Keratinocyte (primary cell): ENCODE data around the gene B4GALNT3. TPM values are rescaled to one million over a fixed set of nuclear protein-coding genes. Genes with fewer than 3 reads are reported as not detected.

Source experiments
- DNase-seq: peaks from one replicate; pipeline ENCODE4 v3.0.0-alpha.2; 2011; ENCODE audit warnings: low read depth, missing footprints, low spot score
- FAIRE-seq: peaks from 2 replicates; lab custom pipeline; 2011; peaks lifted over from hg19 to GRCh38; lab: Jason Lieb, UNC
- H2AFZ ChIP-seq: 2 replicates; pipeline ENCODE4 v1.6.0; 2012; ENCODE audit warnings: low read length, control low read depth, inconsistent platforms; ENCODE audit not compliant: control insufficient read depth
- H3K27ac ChIP-seq: 2 replicates; pipeline ENCODE4 v1.5.1; 2011; ENCODE audit warnings: low read length; ENCODE audit not compliant: control insufficient read depth, insufficient read depth
- H3K27me3 ChIP-seq: 3 replicates; pipeline ENCODE4 v1.6.0; 2011; ENCODE audit warnings: low read length; ENCODE audit not compliant: control insufficient read depth, insufficient read depth; ENCODE audit errors: extremely low read depth
- H3K36me3 ChIP-seq, 2 experiments: 2 replicates in 1 of 2; 3 replicates in 1 of 2; pipeline ENCODE4 v1.5.1; 2011; ENCODE audit warnings: low read length in 2 of 2, mild to moderate bottlenecking in 1 of 2; ENCODE audit not compliant: control insufficient read depth in 2 of 2, insufficient read depth in 2 of 2; ENCODE audit errors: extremely low read depth in 1 of 2
- H3K4me1 ChIP-seq: 3 replicates; pipeline ENCODE4 v1.5.1; 2011; ENCODE audit warnings: low read length; ENCODE audit not compliant: control insufficient read depth, insufficient read depth; ENCODE audit errors: extremely low read depth
- H3K4me2 ChIP-seq: 3 replicates; pipeline ENCODE4 v1.6.0; 2011; ENCODE audit warnings: low read depth, low read length; ENCODE audit not compliant: control insufficient read depth, insufficient read depth; ENCODE audit errors: extremely low read depth
- H3K4me3 ChIP-seq, 3 experiments: fragments of 200-600 bp in 1 of 3; sonication (generic) in 1 of 3; 2 replicates in 2 of 3; 3 replicates in 1 of 3; pipeline ENCODE4 v1.5.1; 2011 to 2016; ENCODE audit warnings: low read length in 3 of 3, mild to moderate bottlenecking in 3 of 3, control low read depth in 2 of 3, inconsistent platforms in 1 of 3, low read depth in 1 of 3, mixed read lengths in 1 of 3, mixed run types in 1 of 3, moderate library complexity in 1 of 3; ENCODE audit not compliant: control insufficient read depth in 2 of 3, insufficient read depth in 2 of 3; ENCODE audit errors: extremely low read depth in 1 of 3
- H3K79me2 ChIP-seq: 2 replicates; pipeline ENCODE4 v1.6.0; 2012; ENCODE audit warnings: low read length; ENCODE audit not compliant: control insufficient read depth, insufficient read depth
- H3K9ac ChIP-seq: 3 replicates; pipeline ENCODE4 v1.6.0; 2011; ENCODE audit warnings: low read length; ENCODE audit not compliant: control insufficient read depth, insufficient read depth; ENCODE audit errors: extremely low read depth
- H3K9me1 ChIP-seq: 3 replicates; pipeline ENCODE4 v1.6.0; 2011; ENCODE audit warnings: low read length; ENCODE audit not compliant: control insufficient read depth, insufficient read depth; ENCODE audit errors: extremely low read depth
- H3K9me3 ChIP-seq: 2 replicates; pipeline ENCODE4 v1.5.1; 2012; ENCODE audit warnings: low read depth, low read length; ENCODE audit not compliant: control insufficient read depth
- H4K20me1 ChIP-seq: 3 replicates; pipeline ENCODE4 v1.6.0; 2011; ENCODE audit warnings: low read length; ENCODE audit not compliant: control insufficient read depth, insufficient read depth; ENCODE audit errors: extremely low read depth
- CTCF ChIP-seq, 3 experiments: IDR thresholded peaks in 1 of 3; conservative IDR thresholded peaks in 1 of 3; optimal IDR thresholded peaks in 1 of 3; 2 replicates in 2 of 3; 3 replicates in 1 of 3; pipeline versions ENCODE3 to v1.5.1; 2011; ENCODE audit warnings: low read length in 3 of 3, mild to moderate bottlenecking in 3 of 3, moderate library complexity in 2 of 3, control low read depth in 1 of 3, inconsistent platforms in 1 of 3; ENCODE audit not compliant: insufficient read depth in 2 of 3; ENCODE audit errors: extremely low read depth in 1 of 3
- EZH2 ChIP-seq: IDR thresholded peaks from one replicate; pipeline ENCODE4 v1.6.1; 2012; ENCODE audit warnings: inconsistent platforms, mild to moderate bottlenecking, low read length, moderate library complexity
- dilution Hi-C: fragments of 300-500 bp; cut with MboI; formaldehyde crosslinking; loops from one replicate; pipeline ENCODE4 v1.7.0; 2020; ENCODE audit warnings: low sequenced_read_pairs; ENCODE audit not compliant: extremely low pct_ligation_motif_present
- polyA plus RNA-seq, 5 experiments: library from polyadenylated mRNA; depleted of rRNA in 3 of 5; stranded (reverse) in 3 of 5; stranded (forward) in 1 of 5; unstranded in 1 of 5; fragments of >200 nt; gene quantifications; 1 replicate in 1 of 5; 2 replicates in 3 of 5; 3 replicates in 1 of 5; pipeline versions ENCODE4 v1.2.1 to v1.2.3, GENCODE V29; 2011 to 2012; ENCODE audit warnings: missing spikeins in 2 of 5, low read depth in 1 of 5, low replicate concordance in 1 of 5

The B4GALNT3 gene
- polyA plus RNA-seq, 1 donor (not counting 4 experiments of a cell fraction or from before 2014, with no cell fraction given), result 7.5 TPM

GRCh38 chr12:490260-490659 lies 30.5 kb downstream of the B4GALNT3 start:
- H3K9ac ChIP-seq, result no peak overlapping the region
- no peaks in the 10 kb centered on the region for H3K79me2 ChIP-seq
- no peak for FAIRE-seq
- H3K36me3 ChIP-seq, result no peaks in the 10 kb centered on the region
- H3K9me3 ChIP-seq, result no peaks in the 10 kb centered on the region
- H3K27ac ChIP-seq, result no peak overlapping the region
- no peak for DNase-seq
- no peaks in the 10 kb centered on the region for H4K20me1 ChIP-seq
- H2AFZ ChIP-seq, result no peak overlapping the region
- TF ChIP-seq CTCF (optimal IDR thresholded peaks at IDR 0.05 in 1 of 3, IDR thresholded peaks at IDR 0.05 in 1 of 3, conservative IDR thresholded peaks at IDR 0.05 in 1 of 3; ENCODE audit: extremely low read depth in 1 of 3, insufficient read depth in 2 of 3, low read length in 3 of 3) (no peak), EZH2 (no peak)
- H3K4me1 ChIP-seq, result no peaks in the 10 kb centered on the region
- H3K9me1 ChIP-seq, result no peaks in the 10 kb centered on the region
- H3K4me3 ChIP-seq, result no peak overlapping the region
- no peaks in the 10 kb centered on the region for H3K27me3 ChIP-seq
- H3K4me2 ChIP-seq, result no peak overlapping the region
- dilution Hi-C loops, result no loop called here

GRCh38 chr12:495466-495865 lies 35.7 kb downstream of the B4GALNT3 start:
- H3K27ac ChIP-seq, result no peak overlapping the region
- no peak overlapping the region for H3K4me3 ChIP-seq
- no peaks in the 10 kb centered on the region for H3K4me1 ChIP-seq
- no peaks in the 10 kb centered on the region for H3K79me2 ChIP-seq
- dilution Hi-C loops, result no loop called here
- H3K9me1 ChIP-seq, result no peaks in the 10 kb centered on the region
- no peaks in the 10 kb centered on the region for H3K27me3 ChIP-seq
- no peaks in the 10 kb centered on the region for H3K9me3 ChIP-seq
- H3K9ac ChIP-seq, result no peak overlapping the region
- no peak overlapping the region for H3K4me2 ChIP-seq
- TF ChIP-seq CTCF (optimal IDR thresholded peaks at IDR 0.05 in 1 of 3, IDR thresholded peaks at IDR 0.05 in 1 of 3, conservative IDR thresholded peaks at IDR 0.05 in 1 of 3; ENCODE audit: extremely low read depth in 1 of 3, insufficient read depth in 2 of 3, low read length in 3 of 3), result no peak
- no peak for TF ChIP-seq EZH2
- H4K20me1 ChIP-seq, result no peaks in the 10 kb centered on the region
- DNase-seq (no peak), FAIRE-seq (no peak)
- H3K36me3 ChIP-seq, result no peaks in the 10 kb centered on the region
- no peak overlapping the region for H2AFZ ChIP-seq
